Breast epithelium (tissue), 4 donors: ENCODE results near the gene DCDC2C. TPM values are rescaled to one million over a fixed set of nuclear protein-coding genes. Genes with fewer than 3 reads are reported as not detected.

Experiments
- DNase-seq, 2 donors: peaks; one replicate each; pipeline ENCODE4 v3.0.0-alpha.2; 2019; ENCODE audit warnings: low spot score in 2 of 2
- H3K27ac ChIP-seq, 2 donors: fragments of 200-600 bp; sonication (generic) in 1 of 2; one replicate each; pipeline ENCODE4 v1.5.1; 2016 to 2019; ENCODE audit warnings: mild to moderate bottlenecking in 1 of 2
- H3K27me3 ChIP-seq, 2 donors: fragments of 200-600 bp; sonication (generic) in 1 of 2; one replicate each; pipeline versions ENCODE4 v1.5.1 to v1.6.0; 2017 to 2019; ENCODE audit warnings: control low read depth in 1 of 2, mild to moderate bottlenecking in 1 of 2
- H3K36me3 ChIP-seq: fragments of 200-600 bp; one replicate; pipeline ENCODE4 v1.5.1; 2019
- H3K4me1 ChIP-seq, 2 donors: fragments of 200-600 bp; sonication (generic); one replicate each; pipeline ENCODE4 v1.5.1; 2016 to 2019; ENCODE audit warnings: control low read depth in 1 of 2
- H3K4me3 ChIP-seq, 3 donors: fragments of 200-600 bp; sonication (generic); 1 replicate in 2 of 3; 2 replicates in 1 of 3; pipeline ENCODE4 v1.5.1; 2016 to 2019; ENCODE audit warnings: mild to moderate bottlenecking in 3 of 3, moderate library complexity in 2 of 3
- H3K9me3 ChIP-seq, 2 donors: fragments of 200-600 bp; sonication (generic) in 1 of 2; one replicate each; pipeline ENCODE4 v1.5.1; 2016 to 2019; ENCODE audit warnings: control low read depth in 1 of 2
- CTCF ChIP-seq, 3 donors: fragments of 450-650 bp; IDR thresholded peaks; one replicate each; pipeline ENCODE4 v1.5.1; 2016 to 2017; ENCODE audit warnings: antibody characterized with exemption in 3 of 3, mild to moderate bottlenecking in 3 of 3, moderate library complexity in 3 of 3
- POLR2A ChIP-seq: fragments of 450-650 bp; IDR thresholded peaks from one replicate; pipeline ENCODE4 v1.6.1; 2016; ENCODE audit warnings: antibody characterized with exemption, mild to moderate bottlenecking, moderate library complexity
- POLR2AphosphoS5 ChIP-seq, 3 donors: sonication (generic); formaldehyde crosslinking; IDR thresholded peaks; one replicate each; pipeline ENCODE4 v1.6.1; 2017; ENCODE audit warnings: antibody characterized with exemption in 3 of 3
- intact Hi-C: fragments of 100-400 bp; cut with DNase I; formaldehyde crosslinking; loops from one replicate; pipeline ENCODE4 v1.15.1; 2023; ENCODE audit warnings: low total_unique reads
- total RNA-seq, 3 donors: library from RNA; depleted of rRNA; stranded (reverse); fragments of >200 nt; gene quantifications; one replicate each; pipeline ENCODE4 v1.1.0, GENCODE V29; 2016

Gene DCDC2C
- total RNA-seq, 3 donors from 2014 or later = 0.33 to 0.59 (median 0.48) TPM

GRCh38 chr2:3674066-3674845 lies 29.1 kb upstream of the DCDC2C start:
- Histone ChIP-seq H3K4me1 (no peaks in the 10 kb centered on the region), H3K27ac (no peak overlapping the region), H3K9me3 (no peaks in the 10 kb centered on the region), H3K4me3 (no peak overlapping the region), H3K36me3 (no peaks in the 10 kb centered on the region), H3K27me3 (peaks cover 0 to 3% of the 10 kb centered on the region in 2 donors)
- TF ChIP-seq POLR2A = no peak
- TF ChIP-seq POLR2AphosphoS5 (IDR thresholded peaks at IDR 0.05) = no peak
- TF ChIP-seq CTCF (IDR thresholded peaks at IDR 0.05) = no peak
- no peak for DNase-seq
- intact Hi-C loops = no loop called here

- H3K27ac ChIP-seq = no peak overlapping the region
- DNase-seq = no peak
- TF ChIP-seq CTCF (IDR thresholded peaks at IDR 0.05) (no peak), POLR2AphosphoS5 (IDR thresholded peaks at IDR 0.05) (no peak), POLR2A (no peak)
- H3K4me1 ChIP-seq = no peaks in the 10 kb centered on the region
- no peaks in the 10 kb centered on the region for H3K36me3 ChIP-seq
- H3K9me3 ChIP-seq = no peaks in the 10 kb centered on the region
- intact Hi-C loops = loop anchor here (5.0 kb wide), 1 partner anchor 983 kb away; no protein-coding TSS in a partner anchor
- no peak overlapping the region for H3K4me3 ChIP-seq
- H3K27me3 ChIP-seq = peaks cover 0 to 3% of the 10 kb centered on the region in 2 donors
These were observed 27.7 kb upstream of the DCDC2C start for GRCh38 chr2:3675687-3676086.

GRCh38 chr2:3677436-3677835 lies 25.9 kb upstream of the DCDC2C start:
- no peaks in the 10 kb centered on the region for H3K36me3 ChIP-seq
- H3K9me3 ChIP-seq = no peaks in the 10 kb centered on the region
- no peaks in the 10 kb centered on the region for H3K4me1 ChIP-seq
- TF ChIP-seq POLR2AphosphoS5 (IDR thresholded peaks at IDR 0.05) (no peak), CTCF (IDR thresholded peaks at IDR 0.05) (no peak), POLR2A (no peak)
- no peak overlapping the region for H3K27ac ChIP-seq
- DNase-seq = no peak
- intact Hi-C loops = loop anchor here (5.0 kb wide), 1 partner anchor 985 kb away; no protein-coding TSS in a partner anchor
- no peak overlapping the region for H3K4me3 ChIP-seq
- H3K27me3 ChIP-seq = peaks cover 0 to 3% of the 10 kb centered on the region in 2 donors

GRCh38 chr2:3678212-3678611 lies 25.2 kb upstream of the DCDC2C start:
- Histone ChIP-seq H3K36me3 (no peaks in the 10 kb centered on the region), H3K4me1 (no peaks in the 10 kb centered on the region), H3K27ac (no peak overlapping the region), H3K4me3 (no peak overlapping the region), H3K9me3 (no peaks in the 10 kb centered on the region), H3K27me3 (peaks cover 0 to 3% of the 10 kb centered on the region in 2 donors)
- no peak for DNase-seq
- TF ChIP-seq POLR2AphosphoS5 (IDR thresholded peaks at IDR 0.05) = no peak
- TF ChIP-seq POLR2A = no peak
- TF ChIP-seq CTCF (IDR thresholded peaks at IDR 0.05) = no peak
- intact Hi-C loops = loop anchor here (5.0 kb wide), 1 partner anchor 986 kb away; no protein-coding TSS in a partner anchor

- intact Hi-C loops = loop anchor here (5.0 kb wide), 1 partner anchor 987 kb away; no protein-coding TSS in a partner anchor
- DNase-seq = no peak
- peaks cover 0 to 3% of the 10 kb centered on the region in 2 donors for H3K27me3 ChIP-seq
- H3K9me3 ChIP-seq = no peaks in the 10 kb centered on the region
- H3K4me3 ChIP-seq = no peak overlapping the region
- TF ChIP-seq CTCF (IDR thresholded peaks at IDR 0.05) = no peak
- no peak for TF ChIP-seq POLR2AphosphoS5 (IDR thresholded peaks at IDR 0.05)
- TF ChIP-seq POLR2A = no peak
- no peak overlapping the region for H3K27ac ChIP-seq
- H3K36me3 ChIP-seq = no peaks in the 10 kb centered on the region
- no peaks in the 10 kb centered on the region for H3K4me1 ChIP-seq
These were observed 24.2 kb upstream of the DCDC2C start for GRCh38 chr2:3679180-3679579.
